SH-SY5Y (cell line): Measurements from ENCODE around the gene ITGB3.

ENCODE experiments used
- GATA2 ChIP-seq: IDR thresholded peaks from 2 replicates; pipeline ENCODE4 v1.6.1; 2011; ENCODE audit warnings: mild to moderate bottlenecking, low read depth, low read length
- GATA3 ChIP-seq: IDR thresholded peaks from 2 replicates; pipeline ENCODE4 v1.6.1; 2011; ENCODE audit warnings: low read depth, mild to moderate bottlenecking, low read length, moderate library complexity

- TF ChIP-seq GATA2: no peak
- no peak for TF ChIP-seq GATA3
Measured at GRCh38 chr17:47278561-47278960, 24.9 kb downstream of the ITGB3 start.
